Lung (tissue), 12 donors: ENCODE measurements around the gene KIF26B. TPM values are rescaled to one million over a fixed set of nuclear protein-coding genes. Genes with fewer than 3 reads are reported as not detected.

Experiments used
- ATAC-seq: fragments of 200-7000 bp; cut with Tn5 transposase; one replicate; pipeline ENCODE4 v1.9.1; 2020; ENCODE audit warnings: moderate number of reproducible peaks; ENCODE audit not compliant: insufficient read depth, low FRiP score
- DNase-seq, 3 donors: peaks; one replicate each; pipeline ENCODE4 v3.0.0-alpha.2; 2013 to 2017
- H3K27ac ChIP-seq, 2 donors: one replicate each; pipeline ENCODE4 v1.5.1; 2013; ENCODE audit warnings: mild to moderate bottlenecking in 2 of 2, moderate library complexity in 2 of 2, control low read depth in 1 of 2, inconsistent platforms in 1 of 2, low read depth in 1 of 2, low read length in 1 of 2
- H3K27me3 ChIP-seq, 3 donors: one replicate each; pipeline ENCODE4 v1.5.1; 2013; ENCODE audit warnings: low read length in 2 of 3; ENCODE audit not compliant: control insufficient read depth in 3 of 3, insufficient read depth in 3 of 3
- H3K36me3 ChIP-seq, 4 donors: one replicate each; pipeline ENCODE4 v1.5.1; 2013; ENCODE audit warnings: low read length in 4 of 4, mild to moderate bottlenecking in 1 of 4, moderate library complexity in 1 of 4; ENCODE audit not compliant: control insufficient read depth in 4 of 4, insufficient read depth in 4 of 4
- H3K4me1 ChIP-seq, 5 donors: one replicate each; pipeline ENCODE4 v1.5.1; 2013; ENCODE audit warnings: low read length in 5 of 5, mild to moderate bottlenecking in 2 of 5, moderate library complexity in 1 of 5; ENCODE audit not compliant: control insufficient read depth in 5 of 5, insufficient read depth in 5 of 5
- H3K4me3 ChIP-seq: one replicate; pipeline ENCODE4 v1.5.1; 2013; ENCODE audit warnings: mild to moderate bottlenecking, control low read depth, moderate library complexity
- H3K9ac ChIP-seq, 2 donors: one replicate each; pipeline ENCODE4 v1.5.1; 2013; ENCODE audit warnings: low read length in 2 of 2, control low read depth in 1 of 2; ENCODE audit not compliant: insufficient read depth in 1 of 2
- H3K9me3 ChIP-seq, 4 donors: one replicate each; pipeline ENCODE4 v1.5.1; 2013; ENCODE audit warnings: low read length in 3 of 4, mild to moderate bottlenecking in 1 of 4, moderate library complexity in 1 of 4; ENCODE audit not compliant: control insufficient read depth in 4 of 4, insufficient read depth in 3 of 4
- WGBS, 2 donors: extraction: QIAGEN DNeasy Blood & Tissue Kit; methylation state at CpG; one replicate each; pipeline ENCODE4 v1.1.7; 2013; 5-methylcytosine and 5-hydroxymethylcytosine counted together
- polyA plus RNA-seq, 2 donors: library from polyadenylated mRNA; stranded (reverse); fragments of 200-250 nt; gene quantifications; one replicate each; pipeline ENCODE4 v1.2.1, GENCODE V29; 2013
- total RNA-seq, 2 donors: library from RNA; depleted of rRNA in 1 of 2; stranded (reverse); fragments of >200 nt in 1 of 2; gene quantifications; one replicate each; pipeline ENCODE4 v1.2.1, GENCODE V29; 2014 to 2021
- TF ChIP-seq, protein P1 (sequence below): IDR thresholded peaks from 2 replicates; pipeline ENCODE4 v1.5.1; 2012; ENCODE audit warnings: mild to moderate bottlenecking; ENCODE audit errors: control extremely low read depth, extremely low read depth
- donor health status: control.
- donor health status: control.
- donor health status: Bipolar disorder and iron deficiency.
- donor health status: healthy.
- donor health status: DM: yes; HTN: yes; CAD: no.

Gene KIF26B
- total and polyA plus RNA-seq, 4 donors: 0.61 to 6.7 (median 2.2) TPM

DNA sequence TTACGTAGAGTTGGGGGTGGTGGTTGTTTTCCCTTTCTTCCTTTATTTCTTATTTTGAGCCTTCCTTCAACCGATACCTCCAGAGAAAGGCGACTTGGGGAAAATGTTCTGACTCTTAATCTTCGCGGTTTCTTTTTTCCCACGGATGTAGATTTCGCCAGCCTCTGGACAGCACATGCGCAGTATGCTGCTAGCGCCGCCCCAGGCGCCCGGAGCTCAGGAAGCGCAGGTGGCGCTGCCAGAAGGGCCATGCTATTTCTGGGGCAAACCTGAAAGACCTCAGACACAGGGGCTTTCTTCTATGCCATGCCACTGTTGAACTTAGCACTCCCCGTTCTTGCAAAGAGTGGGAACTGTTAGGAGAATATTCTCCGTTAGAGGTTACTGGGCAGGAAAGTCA is 392.1 kb downstream of the KIF26B start:
- DNase-seq (no peak), ATAC-seq (no peak)
- 74 to 86% methylated on average over 16 of the region's 16 CpGs for WGBS, 2 donors

DNA sequence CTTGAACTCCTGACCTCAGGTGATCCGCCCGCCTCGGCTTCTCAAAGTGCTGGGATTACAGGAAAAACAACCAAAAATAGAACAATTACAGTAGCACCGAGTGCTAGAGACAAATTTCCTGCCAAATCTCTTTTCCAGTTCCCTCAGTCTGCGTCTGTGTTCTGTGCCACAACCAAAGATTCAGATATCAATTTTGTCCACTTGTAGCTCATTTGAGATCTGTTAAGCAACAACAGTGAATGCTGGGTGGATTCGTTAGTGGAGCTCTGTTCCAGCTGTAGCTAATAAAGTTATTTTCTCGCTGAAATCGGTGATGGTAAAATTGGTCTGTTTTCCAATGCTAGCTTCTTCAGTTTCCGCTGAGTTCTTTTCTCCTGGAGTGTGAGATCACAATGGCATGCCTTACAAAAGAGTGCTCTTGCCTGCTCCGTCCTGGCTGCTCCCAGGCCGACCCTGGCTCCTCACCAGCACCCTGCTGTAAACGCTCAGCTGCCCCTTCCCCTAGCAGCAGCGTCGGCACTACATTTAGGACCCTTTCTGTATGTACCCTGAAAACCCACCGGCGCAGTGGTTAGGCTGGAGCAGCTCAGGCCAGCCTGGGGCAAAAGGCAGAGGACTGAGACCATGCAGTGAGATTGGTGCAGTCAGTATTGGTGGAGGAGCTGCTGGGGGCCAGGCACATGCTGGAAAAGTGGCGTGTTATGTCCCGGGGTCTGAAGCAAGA is 395.4 kb downstream of the KIF26B start:
- no peak overlapping the region for H3K4me3 ChIP-seq
- ATAC-seq (no peak), DNase-seq (peak in 2 of 3 donors; percentile 17)
- no peak overlapping the region for H3K27ac ChIP-seq
- H3K9me3 ChIP-seq: peaks cover 0 to 3% (median 0%) of the 10 kb centered on the region in 4 donors
- TF ChIP-seq, protein P1, sequence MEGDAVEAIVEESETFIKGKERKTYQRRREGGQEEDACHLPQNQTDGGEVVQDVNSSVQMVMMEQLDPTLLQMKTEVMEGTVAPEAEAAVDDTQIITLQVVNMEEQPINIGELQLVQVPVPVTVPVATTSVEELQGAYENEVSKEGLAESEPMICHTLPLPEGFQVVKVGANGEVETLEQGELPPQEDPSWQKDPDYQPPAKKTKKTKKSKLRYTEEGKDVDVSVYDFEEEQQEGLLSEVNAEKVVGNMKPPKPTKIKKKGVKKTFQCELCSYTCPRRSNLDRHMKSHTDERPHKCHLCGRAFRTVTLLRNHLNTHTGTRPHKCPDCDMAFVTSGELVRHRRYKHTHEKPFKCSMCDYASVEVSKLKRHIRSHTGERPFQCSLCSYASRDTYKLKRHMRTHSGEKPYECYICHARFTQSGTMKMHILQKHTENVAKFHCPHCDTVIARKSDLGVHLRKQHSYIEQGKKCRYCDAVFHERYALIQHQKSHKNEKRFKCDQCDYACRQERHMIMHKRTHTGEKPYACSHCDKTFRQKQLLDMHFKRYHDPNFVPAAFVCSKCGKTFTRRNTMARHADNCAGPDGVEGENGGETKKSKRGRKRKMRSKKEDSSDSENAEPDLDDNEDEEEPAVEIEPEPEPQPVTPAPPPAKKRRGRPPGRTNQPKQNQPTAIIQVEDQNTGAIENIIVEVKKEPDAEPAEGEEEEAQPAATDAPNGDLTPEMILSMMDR: no peak
- peaks cover 0 to 3% (median 0%) of the 10 kb centered on the region in 5 donors for H3K4me1 ChIP-seq
- H3K9ac ChIP-seq: no peak overlapping the region
- H3K36me3 ChIP-seq: no peaks in the 10 kb centered on the region
- 54 to 65% methylated on average over 18 of the region's 18 CpGs for WGBS, 2 donors
- H3K27me3 ChIP-seq: no peaks in the 10 kb centered on the region

More for the DNA sequence above, 392.1 kb downstream of the KIF26B start:
- no peaks in the 10 kb centered on the region for H3K36me3 ChIP-seq
- H3K9ac ChIP-seq: no peak overlapping the region
- no peaks in the 10 kb centered on the region for H3K27me3 ChIP-seq
- H3K9me3 ChIP-seq: peaks cover 0 to 3% (median 0%) of the 10 kb centered on the region in 4 donors
- H3K27ac ChIP-seq: no peak overlapping the region
- TF ChIP-seq, protein P1: no peak
- no peak overlapping the region for H3K4me3 ChIP-seq
- H3K4me1 ChIP-seq: peaks cover 0 to 3% (median 0%) of the 10 kb centered on the region in 5 donors

DNA sequence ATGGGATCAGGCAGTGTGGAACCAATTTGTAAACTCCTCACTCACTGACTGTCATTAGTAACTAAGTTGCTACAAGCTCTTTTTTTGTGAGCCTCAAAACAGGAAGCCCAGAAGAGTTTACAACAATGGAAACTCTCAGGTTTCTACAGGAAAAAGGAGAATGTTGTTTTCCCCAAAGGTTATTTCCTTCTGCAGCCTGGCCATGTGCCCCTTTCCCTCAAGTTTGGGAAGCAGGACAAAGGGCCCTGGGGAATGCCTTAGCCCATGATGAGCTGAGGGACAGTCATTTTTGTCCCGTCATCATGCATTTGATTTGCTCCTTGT is 395.9 kb downstream of the KIF26B start:
- 75 to 95% methylated on average over 1 of the region's 1 CpG for WGBS, 2 donors
- TF ChIP-seq, protein P1: no peak
- no peak for ATAC-seq
- H3K9me3 ChIP-seq: peaks cover 0 to 3% (median 0%) of the 10 kb centered on the region in 4 donors
- no peaks in the 10 kb centered on the region for H3K27me3 ChIP-seq
- H3K4me1 ChIP-seq: peaks cover 0 to 3% (median 0%) of the 10 kb centered on the region in 5 donors
- H3K36me3 ChIP-seq: no peaks in the 10 kb centered on the region
- no peak overlapping the region for H3K9ac ChIP-seq
- no peak overlapping the region for H3K4me3 ChIP-seq
- H3K27ac ChIP-seq: no peak overlapping the region
- DNase-seq: peak in 2 of 3 donors; percentile 6 to 30
